HG03039 (cell line): ENCODE measurements around the gene FXYD7.

Source experiments
- ATAC-seq: cut with Tn5 transposase; IDR thresholded peaks from one replicate; pipeline ENCODE4 v1.9.1; 2021; ENCODE audit warnings: mild to moderate bottlenecking, moderate library complexity; ENCODE audit not compliant: unreplicated experiment

Gene FXYD7

GRCh38 chr19:35109395-35110112, 33.5 kb upstream of the FXYD7 start:
- no peak for ATAC-seq

- ATAC-seq = no peak
Observed at GRCh38 chr19:35110974-35111373, 32.1 kb upstream of the FXYD7 start.

- no peak for ATAC-seq
Observed at GRCh38 chr19:35112995-35113688, 29.9 kb upstream of the FXYD7 start.

- ATAC-seq = no peak
Observed at GRCh38 chr19:35114353-35115176, 28.5 kb upstream of the FXYD7 start.

GRCh38 chr19:35115177-35115951, 27.7 kb upstream of the FXYD7 start, which contains the start of gene FXYD3:
Gene FXYD3, plus strand, starts transcription at chr19:35115823. Its CDS starts 3,554 bp downstream, at chr19:35119377.
- ATAC-seq = no peak

- no peak for ATAC-seq
Observed at GRCh38 chr19:35116072-35116801, 26.8 kb upstream of the FXYD7 start.

GRCh38 chr19:35117116-35117515, 25.9 kb upstream of the FXYD7 start:
- no peak for ATAC-seq

- ATAC-seq = no peak
Observed at GRCh38 chr19:35117799-35118198, 25.3 kb upstream of the FXYD7 start.

- ATAC-seq = no peak
Observed at GRCh38 chr19:35118268-35119020, 24.6 kb upstream of the FXYD7 start.

GRCh38 chr19:35119091-35119490, 24.0 kb upstream of the FXYD7 start:
- ATAC-seq = no peak

- no peak for ATAC-seq
Observed at GRCh38 chr19:35119578-35120155, 23.4 kb upstream of the FXYD7 start.

- ATAC-seq = no peak
Observed at GRCh38 chr19:35120492-35120891, 22.6 kb upstream of the FXYD7 start.

- ATAC-seq = no peak
Observed at GRCh38 chr19:35120898-35121297, 22.2 kb upstream of the FXYD7 start.

GRCh38 chr19:35122687-35123551, 20.1 kb upstream of the FXYD7 start:
- ATAC-seq = no peak

GRCh38 chr19:35123573-35123972, 19.5 kb upstream of the FXYD7 start:
- ATAC-seq = no peak

- peak; percentile 63 for ATAC-seq
Observed at GRCh38 chr19:35124098-35125060, 18.7 kb upstream of the FXYD7 start.

GRCh38 chr19:35125270-35125717, 17.8 kb upstream of the FXYD7 start:
- ATAC-seq = no peak
